GM10847 (cell line): ENCODE results near the gene ENTPD1.

Source experiments
- POLR2A ChIP-seq: IDR thresholded peaks from 2 replicates; pipeline ENCODE4 v1.6.1; 2011; ENCODE audit not compliant: insufficient read length; ENCODE audit errors: extremely low read depth

The ENTPD1 gene

GRCh38 chr10:95814011-95814727 is 58.2 kb downstream of the ENTPD1 start:
- TF ChIP-seq POLR2A: no peak

DNA sequence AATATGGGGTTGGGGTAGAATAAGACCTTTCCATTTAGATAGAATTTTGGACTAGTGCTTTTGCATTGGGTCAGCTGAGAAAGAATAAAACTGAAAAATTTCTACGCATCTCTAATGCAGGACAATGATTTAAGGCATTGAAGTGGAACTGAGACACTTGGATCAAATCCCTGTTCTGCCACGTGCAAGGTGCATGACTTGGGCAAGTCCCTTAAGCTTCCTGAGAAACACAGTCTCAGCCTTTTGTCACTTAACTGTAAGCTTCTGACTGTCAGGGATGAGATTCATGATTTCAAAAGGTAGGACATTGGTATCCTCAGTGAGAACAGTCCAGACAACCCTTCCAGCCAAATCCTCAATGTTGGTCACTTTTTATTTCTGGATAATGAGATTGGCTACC is 59.2 kb downstream of the ENTPD1 start:
- TF ChIP-seq POLR2A: no peak

GRCh38 chr10:95815701-95816240 is 59.8 kb downstream of the ENTPD1 start:
- TF ChIP-seq POLR2A: no peak

DNA sequence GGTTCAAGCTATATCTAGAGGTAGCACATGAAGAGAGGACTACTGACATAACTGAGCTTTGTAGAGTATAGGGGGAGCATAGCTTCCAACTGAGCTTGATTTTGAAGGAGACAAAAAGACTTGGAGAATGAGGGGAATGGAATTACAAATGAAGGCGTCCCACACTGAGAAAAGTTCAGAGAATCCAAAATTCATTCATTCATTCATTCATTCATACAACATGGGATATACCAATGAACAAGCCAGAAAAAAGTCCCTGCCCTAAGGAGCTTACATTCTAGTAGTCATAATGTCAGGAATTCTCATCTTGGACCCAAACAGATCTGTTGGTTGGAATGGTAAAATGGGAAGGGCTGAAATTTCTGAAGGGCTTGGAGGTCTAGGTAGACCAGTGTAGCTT is 62.0 kb downstream of the ENTPD1 start:
- TF ChIP-seq POLR2A: no peak

DNA sequence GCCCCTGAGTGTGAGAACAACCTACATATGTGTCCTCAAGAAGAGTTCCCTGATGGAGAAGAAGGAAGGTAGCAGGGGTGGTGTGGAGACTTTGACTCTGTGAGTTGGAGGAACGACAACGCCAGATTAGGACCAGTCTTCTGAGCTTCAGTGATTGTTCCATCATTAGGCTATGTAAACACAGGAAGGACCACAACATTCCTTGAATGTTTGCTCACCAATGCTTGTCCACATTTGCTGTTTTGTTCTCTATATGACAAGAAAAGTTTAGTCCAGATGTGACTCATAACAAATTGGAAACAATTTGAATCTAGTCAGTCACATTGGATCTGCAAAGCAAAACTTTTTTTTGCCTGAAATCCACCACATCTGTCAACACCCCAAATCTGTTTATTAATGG is 62.7 kb downstream of the ENTPD1 start:
- TF ChIP-seq POLR2A: no peak

DNA sequence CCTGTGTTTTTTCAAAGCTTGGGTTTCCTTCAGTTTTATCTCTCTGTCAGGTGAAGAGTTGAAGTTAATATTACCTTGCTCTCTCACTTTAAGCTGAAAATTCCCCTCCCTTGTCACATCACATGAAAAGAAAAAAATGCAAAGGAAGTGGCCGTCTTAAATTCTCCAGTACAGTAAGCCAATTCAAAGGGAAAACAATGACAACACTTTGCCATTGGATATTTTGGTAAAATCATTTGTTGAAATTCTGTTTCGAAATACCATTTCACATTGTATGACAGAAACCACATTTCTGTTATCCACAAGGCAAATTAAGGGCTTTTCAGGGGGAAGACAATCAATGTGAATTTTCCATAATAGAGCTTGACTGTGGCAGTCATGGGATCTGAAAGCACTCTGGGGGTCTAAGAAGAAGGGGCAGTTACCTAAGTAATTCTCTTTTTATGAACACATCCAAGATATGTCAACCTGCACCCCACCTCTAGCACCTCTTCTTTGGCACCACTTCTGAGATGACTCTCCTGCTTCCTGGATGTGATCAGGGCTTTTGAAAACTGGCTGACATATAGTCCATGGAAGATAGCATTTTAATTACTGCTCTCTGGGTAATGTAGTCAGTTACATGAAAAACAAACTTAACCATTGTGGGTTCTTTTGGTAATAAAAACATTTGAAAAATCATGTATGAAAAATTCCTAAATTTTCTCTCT is 63.8 kb downstream of the ENTPD1 start:
- TF ChIP-seq POLR2A: no peak

DNA sequence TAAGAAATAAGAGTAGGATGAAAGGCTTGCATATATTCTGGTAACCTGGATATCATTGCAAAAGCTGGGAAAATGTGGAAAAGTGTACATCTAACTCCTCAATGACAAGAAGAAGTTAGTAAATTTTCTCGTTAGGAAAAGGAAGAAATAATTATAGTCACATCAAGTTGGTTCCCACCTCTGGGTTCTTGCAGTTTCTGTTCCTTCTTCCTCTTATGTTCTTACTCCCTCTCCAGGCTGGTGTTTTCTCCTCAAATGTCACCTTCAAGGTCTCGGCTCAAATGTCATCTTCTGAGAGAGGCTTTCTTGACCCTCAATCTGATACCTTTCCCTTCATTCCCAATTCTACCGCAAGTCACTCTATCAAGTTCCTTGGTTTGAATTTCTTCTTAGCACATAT is 64.4 kb downstream of the ENTPD1 start:
- TF ChIP-seq POLR2A: no peak

DNA sequence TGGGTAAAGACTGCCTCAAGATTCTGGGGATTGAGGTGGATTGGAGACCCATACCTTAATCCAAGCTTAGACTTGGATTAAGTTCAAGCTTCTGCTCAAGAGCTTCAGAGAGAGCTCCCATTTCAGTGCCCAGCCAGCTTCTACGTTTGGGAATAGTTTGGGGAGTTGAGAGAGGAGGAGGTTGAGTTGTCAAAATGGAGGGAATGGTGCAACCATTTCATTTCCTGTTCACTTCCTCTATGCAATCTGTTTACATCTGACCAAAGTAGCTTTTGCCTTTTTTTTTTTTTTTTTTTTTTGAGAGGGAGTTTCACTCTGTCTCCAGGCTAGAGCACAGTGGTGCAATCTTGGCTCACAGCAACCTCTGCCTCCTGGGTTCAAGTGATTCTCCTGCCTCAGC is 65.8 kb downstream of the ENTPD1 start:
- no peak for TF ChIP-seq POLR2A

GRCh38 chr10:95830044-95830443 is 74.1 kb downstream of the ENTPD1 start:
- no peak for TF ChIP-seq POLR2A

DNA sequence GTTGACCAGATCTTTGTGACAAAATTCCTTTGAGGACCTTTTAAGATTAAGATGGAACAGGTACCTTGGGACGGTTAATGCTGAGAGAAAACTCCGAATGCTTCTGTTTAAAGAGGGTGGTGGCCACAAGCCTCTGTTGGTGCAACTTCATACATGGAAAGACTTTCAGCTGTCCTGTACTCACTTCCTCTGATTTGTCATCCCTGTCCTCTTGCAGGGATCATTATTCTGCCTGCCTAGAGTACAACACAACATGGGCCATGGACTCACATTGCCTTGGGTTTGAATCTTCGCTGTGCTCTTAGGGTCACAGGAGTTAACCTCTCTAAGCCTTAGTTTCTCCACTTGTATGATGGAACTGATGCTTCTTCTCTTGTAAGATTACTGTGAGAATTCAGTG is 75.1 kb downstream of the ENTPD1 start:
- TF ChIP-seq POLR2A: no peak

DNA sequence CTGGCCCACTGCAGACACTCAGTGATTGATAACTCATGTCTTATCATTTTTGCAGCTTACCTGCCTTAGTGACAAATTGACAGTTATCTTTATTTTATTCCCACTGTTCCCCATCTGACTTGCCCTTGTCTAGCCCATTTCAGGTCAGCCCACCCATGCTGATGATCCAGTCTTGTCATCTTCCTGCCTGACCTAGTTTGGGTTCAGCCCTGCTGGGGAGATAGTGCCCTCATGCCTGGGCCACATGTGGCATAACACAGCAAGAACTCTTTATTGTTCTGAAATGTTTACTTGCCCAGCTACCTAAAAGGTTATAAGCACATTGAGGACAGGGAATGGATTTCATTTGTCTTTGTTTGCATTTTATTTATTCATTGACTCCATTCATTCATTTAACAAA is 75.6 kb downstream of the ENTPD1 start:
- no peak for TF ChIP-seq POLR2A

- no peak for TF ChIP-seq POLR2A
These were observed 76.5 kb downstream of the ENTPD1 start for GRCh38 chr10:95832216-95833041.

DNA sequence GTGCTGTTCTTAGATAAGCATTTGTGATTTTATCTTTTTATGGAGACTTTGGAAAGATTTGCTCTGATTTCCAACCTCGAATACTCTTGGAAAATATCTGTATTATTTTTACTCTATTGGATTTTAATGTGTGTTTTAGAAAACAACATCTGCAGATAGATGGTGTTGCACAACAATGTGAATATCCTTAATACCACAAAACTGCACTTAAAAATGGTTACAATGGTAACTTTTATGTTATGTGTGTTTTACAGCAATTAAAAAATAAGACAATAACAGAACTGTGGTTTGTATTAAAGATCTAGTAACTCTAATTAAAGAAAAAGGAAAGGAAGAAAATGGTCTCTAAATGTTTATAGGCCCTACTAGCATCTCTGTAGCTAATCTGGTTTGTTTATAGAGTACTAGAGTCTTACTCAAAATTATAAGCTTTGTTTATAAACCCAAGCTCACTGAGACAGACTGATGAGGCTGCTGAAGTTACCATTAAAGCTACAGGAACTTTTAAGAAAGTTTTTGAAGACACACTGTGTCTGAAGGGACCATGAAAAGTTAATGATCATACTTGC is 77.2 kb downstream of the ENTPD1 start:
- no peak for TF ChIP-seq POLR2A

DNA sequence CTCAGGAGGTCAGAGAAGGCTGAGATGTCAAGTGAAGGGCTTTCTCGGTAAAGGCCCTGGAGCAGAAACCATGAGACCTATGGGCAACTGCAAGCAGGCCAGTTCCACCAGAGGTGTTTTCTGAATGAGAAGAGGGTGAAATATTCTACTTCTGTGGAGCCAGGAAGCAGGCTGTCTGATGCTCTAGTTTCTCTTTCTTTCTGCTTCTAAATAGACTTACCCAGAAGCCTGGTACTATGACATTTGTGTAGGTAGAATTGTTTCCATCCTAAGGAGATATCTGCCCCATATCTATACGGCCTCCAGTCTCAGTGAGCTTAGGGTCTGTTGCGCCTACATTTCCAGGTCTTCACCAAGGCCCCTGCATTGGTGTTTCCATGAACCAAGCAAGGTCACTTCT is 78.4 kb downstream of the ENTPD1 start:
- no peak for TF ChIP-seq POLR2A

DNA sequence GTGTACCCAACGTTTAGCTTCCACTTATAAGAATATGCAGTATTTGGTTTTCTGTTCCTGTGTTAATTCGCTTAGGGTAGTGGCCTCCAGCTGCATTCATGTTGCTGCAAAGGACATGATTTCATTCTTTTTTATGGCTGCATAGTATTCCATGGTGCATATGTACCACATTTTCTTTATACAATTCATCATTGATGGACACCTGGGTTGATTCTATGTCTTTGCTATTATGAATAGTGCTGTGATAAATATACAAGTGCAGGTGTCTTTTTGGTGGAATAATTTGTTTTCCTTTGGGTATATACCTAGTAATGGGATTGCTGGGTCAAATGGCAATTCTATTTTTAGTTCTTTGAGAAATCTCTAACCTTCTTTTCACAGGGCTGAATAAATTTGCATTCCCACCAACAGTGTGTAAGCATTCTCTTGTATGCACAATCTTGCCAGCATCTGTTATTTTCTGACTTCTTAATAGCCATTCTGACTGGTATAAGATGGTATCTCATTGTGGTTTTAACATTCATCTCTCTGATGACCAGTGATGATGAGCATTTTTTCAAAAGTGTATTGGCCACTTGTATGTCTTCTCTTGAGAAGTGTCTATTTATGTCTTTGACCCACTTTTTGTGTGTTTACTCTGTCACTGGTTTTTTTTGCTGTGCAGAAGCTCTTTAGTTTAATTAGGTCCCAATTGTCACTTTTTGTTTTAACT is 79.3 kb downstream of the ENTPD1 start:
- no peak for TF ChIP-seq POLR2A

DNA sequence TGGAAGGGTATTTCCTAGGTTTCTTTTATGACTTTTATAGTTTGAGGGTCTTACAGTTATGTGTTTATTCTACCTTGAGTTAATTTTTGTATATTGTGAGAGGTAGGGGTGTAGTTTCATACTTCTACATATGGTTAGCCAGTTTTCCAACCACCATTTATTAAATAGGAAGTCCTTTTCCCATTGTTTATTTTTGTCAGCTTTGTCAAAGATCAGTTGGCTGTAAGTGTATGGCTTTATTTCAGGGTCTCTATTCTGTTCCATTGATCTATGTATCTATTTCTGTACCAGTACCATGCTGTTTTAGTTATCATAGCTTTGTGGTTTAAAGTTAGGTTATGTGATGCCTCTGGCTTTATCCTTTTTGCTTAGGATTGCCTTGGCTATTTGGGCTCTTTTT is 79.9 kb downstream of the ENTPD1 start:
- no peak for TF ChIP-seq POLR2A
